Hepatocyte (in vitro differentiated cells): ENCODE results near the gene MAGI1. TPM values are rescaled to one million over a fixed set of nuclear protein-coding genes. Genes with fewer than 3 reads are reported as not detected.
A peak's percentile ranks its signal among the peaks of the same experiment; 100 is the strongest.

Experiments
- DNase-seq: peaks from one replicate; pipeline ENCODE4 v3.0.0-alpha.2; 2016; ENCODE audit warnings: low spot score
- H2AFZ ChIP-seq: fragments of 200-600 bp; sonication (generic); 2 replicates; pipeline ENCODE4 v1.6.0; 2016; ENCODE audit warnings: antibody characterized with exemption, mild to moderate bottlenecking
- H3K27ac ChIP-seq: fragments of 200-600 bp; sonication (generic); 2 replicates; pipeline ENCODE4 v1.5.1; 2016; ENCODE audit warnings: mild to moderate bottlenecking
- H3K27me3 ChIP-seq: fragments of 200-600 bp; sonication (generic); 2 replicates; pipeline ENCODE4 v1.6.1; 2016
- H3K36me3 ChIP-seq: fragments of 200-600 bp; sonication (generic); replicated peaks from 2 replicates; pipeline ENCODE4 v1.5.1; 2016; ENCODE audit warnings: low read depth; ENCODE audit not compliant: insufficient read depth
- H3K4me1 ChIP-seq: fragments of 200-600 bp; sonication (generic); 2 replicates; pipeline ENCODE4 v1.5.1; 2016; ENCODE audit warnings: mild to moderate bottlenecking, moderate library complexity; ENCODE audit not compliant: insufficient read depth
- H3K4me2 ChIP-seq: fragments of 200-600 bp; sonication (generic); 2 replicates; pipeline ENCODE4 v1.6.0; 2016
- H3K4me3 ChIP-seq: fragments of 200-600 bp; sonication (generic); 2 replicates; pipeline ENCODE4 v1.5.1; 2016; ENCODE audit warnings: mild to moderate bottlenecking
- H3K79me2 ChIP-seq: fragments of 200-600 bp; sonication (generic); 2 replicates; pipeline ENCODE4 v1.6.0; 2017; ENCODE audit warnings: mild to moderate bottlenecking
- H3K9me2 ChIP-seq: fragments of 200-600 bp; sonication (generic); replicated peaks from 2 replicates; pipeline ENCODE4 v1.6.0; 2017; ENCODE audit warnings: mild to moderate bottlenecking; ENCODE audit not compliant: insufficient read depth
- H3K9me3 ChIP-seq: fragments of 200-600 bp; sonication (generic); 2 replicates; pipeline ENCODE4 v1.5.1; 2016; ENCODE audit warnings: low read depth, mild to moderate bottlenecking
- H4K20me1 ChIP-seq: fragments of 200-600 bp; sonication (generic); 2 replicates; pipeline ENCODE4 v1.6.0; 2016; ENCODE audit warnings: mild to moderate bottlenecking; ENCODE audit not compliant: insufficient read depth, poor library complexity, severe bottlenecking
- EZH2 ChIP-seq: fragments of 200-600 bp; sonication (generic); IDR thresholded peaks from 2 replicates; pipeline ENCODE4 v1.6.1; 2016; ENCODE audit warnings: antibody characterized with exemption, mild to moderate bottlenecking, borderline replicate concordance
- EZH2phosphoT487 ChIP-seq: fragments of 200-600 bp; sonication (generic); IDR thresholded peaks from one replicate; pipeline ENCODE4 v1.6.1; 2018; ENCODE audit warnings: antibody characterized with exemption, mild to moderate bottlenecking, low read depth, moderate library complexity; ENCODE audit not compliant: unreplicated experiment, severe bottlenecking
- WGBS: methylation state at CpG from one replicate; pipeline ENCODE4 v1.1.6; 2016; ENCODE audit warnings: low lambda C conversion rate; ENCODE audit errors: missing lambda C conversion rate; 5-methylcytosine and 5-hydroxymethylcytosine counted together
- polyA plus RNA-seq: library from polyadenylated mRNA; unstranded; fragments of >200 nt; fragmentation: Nextera tagmentation; extraction: Ambion mirVana; gene quantifications from 2 replicates; pipeline ENCODE4 v1.2.1, GENCODE V29; 2016
- total RNA-seq: library from RNA; depleted of rRNA; stranded (reverse); fragments of >200 nt; gene quantifications from 2 replicates; pipeline ENCODE4 v1.2.3, GENCODE V29; 2014
- TF ChIP-seq, protein P1 (sequence below): fragments of 200-600 bp; sonication (generic); IDR thresholded peaks from 2 replicates; pipeline ENCODE4 v1.5.1; 2016; ENCODE audit warnings: antibody characterized with exemption, mild to moderate bottlenecking; ENCODE audit not compliant: poor library complexity

Gene MAGI1
- total and polyA plus RNA-seq, 2 experiments from 2014 or later, result 26.2 to 43.5 TPM

DNA sequence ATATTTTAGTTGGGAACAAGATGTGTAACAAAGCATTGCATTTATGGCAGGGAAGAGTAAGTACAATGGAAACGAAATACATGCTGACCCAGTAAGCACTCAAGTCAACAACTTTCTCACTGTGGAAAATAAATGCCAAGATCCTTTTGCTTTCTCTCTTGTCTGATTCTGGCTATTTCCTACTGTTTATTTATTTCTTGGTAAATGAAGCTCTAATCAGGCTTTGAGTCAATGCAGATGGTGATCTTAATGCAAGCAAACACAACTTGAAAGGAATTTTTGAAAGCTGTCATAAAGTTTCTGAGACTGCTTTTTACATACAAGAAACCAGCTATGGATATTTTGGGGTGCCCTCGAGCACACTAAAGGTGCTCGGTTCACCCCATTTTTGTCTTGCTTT is 624.8 kb downstream of the MAGI1 start:
- Histone ChIP-seq H3K4me3 (no peak overlapping the region), H3K9me3 (no peaks in the 10 kb centered on the region), H4K20me1 (no peaks in the 10 kb centered on the region), H3K27ac (no peak overlapping the region), H3K4me1 (peaks cover 10% of the 10 kb centered on the region), H3K36me3 (no peaks in the 10 kb centered on the region), H3K4me2 (no peak overlapping the region), H3K9me2 (no peaks in the 10 kb centered on the region), H3K27me3 (no peaks in the 10 kb centered on the region), H2AFZ (no peak overlapping the region), H3K79me2 (no peaks in the 10 kb centered on the region)
- TF ChIP-seq EZH2 (no peak), EZH2phosphoT487 (no peak)
- TF ChIP-seq, protein P1, sequence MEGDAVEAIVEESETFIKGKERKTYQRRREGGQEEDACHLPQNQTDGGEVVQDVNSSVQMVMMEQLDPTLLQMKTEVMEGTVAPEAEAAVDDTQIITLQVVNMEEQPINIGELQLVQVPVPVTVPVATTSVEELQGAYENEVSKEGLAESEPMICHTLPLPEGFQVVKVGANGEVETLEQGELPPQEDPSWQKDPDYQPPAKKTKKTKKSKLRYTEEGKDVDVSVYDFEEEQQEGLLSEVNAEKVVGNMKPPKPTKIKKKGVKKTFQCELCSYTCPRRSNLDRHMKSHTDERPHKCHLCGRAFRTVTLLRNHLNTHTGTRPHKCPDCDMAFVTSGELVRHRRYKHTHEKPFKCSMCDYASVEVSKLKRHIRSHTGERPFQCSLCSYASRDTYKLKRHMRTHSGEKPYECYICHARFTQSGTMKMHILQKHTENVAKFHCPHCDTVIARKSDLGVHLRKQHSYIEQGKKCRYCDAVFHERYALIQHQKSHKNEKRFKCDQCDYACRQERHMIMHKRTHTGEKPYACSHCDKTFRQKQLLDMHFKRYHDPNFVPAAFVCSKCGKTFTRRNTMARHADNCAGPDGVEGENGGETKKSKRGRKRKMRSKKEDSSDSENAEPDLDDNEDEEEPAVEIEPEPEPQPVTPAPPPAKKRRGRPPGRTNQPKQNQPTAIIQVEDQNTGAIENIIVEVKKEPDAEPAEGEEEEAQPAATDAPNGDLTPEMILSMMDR, result no peak
- WGBS, result 73% methylated on average over 3 of the region's 3 CpGs
- DNase-seq, result no peak

DNA sequence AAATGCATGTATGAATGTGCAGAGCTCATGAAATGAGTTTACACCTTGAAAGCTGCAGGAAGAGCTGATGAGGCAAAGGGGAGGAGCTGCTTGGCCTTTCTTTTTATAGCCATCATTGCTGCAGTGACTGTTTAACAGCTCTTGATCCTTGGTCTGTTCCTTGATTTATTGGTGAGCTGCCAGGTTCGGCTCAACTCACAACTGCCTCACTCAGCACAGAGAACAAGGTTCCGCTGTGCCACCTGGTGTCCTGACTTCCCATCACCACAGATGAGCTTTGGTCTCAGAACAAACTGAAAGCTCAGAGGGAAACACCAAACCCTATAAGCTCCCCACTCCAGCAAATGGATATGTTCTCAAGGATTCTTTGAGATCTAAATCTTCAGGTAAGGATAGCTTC is 626.1 kb downstream of the MAGI1 start:
- TF ChIP-seq, protein P1, result peak; percentile 57
- TF ChIP-seq EZH2 (no peak), EZH2phosphoT487 (no peak)
- 45% methylated on average over 2 of the region's 2 CpGs for WGBS
- Histone ChIP-seq H3K79me2 (no peaks in the 10 kb centered on the region), H3K9me2 (no peaks in the 10 kb centered on the region), H3K4me3 (no peak overlapping the region), H3K9me3 (no peaks in the 10 kb centered on the region), H3K36me3 (no peaks in the 10 kb centered on the region), H4K20me1 (no peaks in the 10 kb centered on the region), H3K27ac (no peak overlapping the region), H3K27me3 (no peaks in the 10 kb centered on the region), H3K4me1 (peaks cover 10% of the 10 kb centered on the region), H2AFZ (no peak overlapping the region), H3K4me2 (peak overlapping the region; percentile 46)
- peak; percentile 86 for DNase-seq

DNA sequence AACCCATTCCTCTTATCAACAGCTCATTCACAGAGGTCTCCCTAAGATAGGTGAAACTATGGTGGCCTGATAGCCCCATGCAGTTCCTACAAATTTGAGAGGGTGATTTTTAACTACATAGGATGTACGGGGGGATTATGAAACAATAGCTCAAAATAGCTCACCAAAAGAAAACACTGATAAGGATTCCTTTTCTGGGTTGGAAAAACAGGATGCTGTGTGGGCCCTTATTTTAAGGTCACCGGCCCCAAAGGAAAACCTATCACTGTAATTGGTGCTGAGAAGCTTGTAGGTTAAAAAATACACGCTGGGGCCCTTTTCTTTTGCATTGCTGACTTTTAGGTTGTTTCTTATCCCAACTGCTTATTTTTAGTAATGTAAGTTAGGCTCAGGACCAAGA is 627.4 kb downstream of the MAGI1 start:
- Histone ChIP-seq H4K20me1 (no peaks in the 10 kb centered on the region), H3K27me3 (no peaks in the 10 kb centered on the region), H3K4me1 (peaks cover 10% of the 10 kb centered on the region), H3K9me3 (no peaks in the 10 kb centered on the region), H3K79me2 (no peaks in the 10 kb centered on the region), H3K9me2 (no peaks in the 10 kb centered on the region), H2AFZ (no peak overlapping the region), H3K4me2 (no peak overlapping the region), H3K36me3 (no peaks in the 10 kb centered on the region), H3K4me3 (no peak overlapping the region), H3K27ac (no peak overlapping the region)
- DNase-seq, result no peak
- WGBS, result 51% methylated on average over 3 of the region's 3 CpGs
- no peak for TF ChIP-seq EZH2

DNA sequence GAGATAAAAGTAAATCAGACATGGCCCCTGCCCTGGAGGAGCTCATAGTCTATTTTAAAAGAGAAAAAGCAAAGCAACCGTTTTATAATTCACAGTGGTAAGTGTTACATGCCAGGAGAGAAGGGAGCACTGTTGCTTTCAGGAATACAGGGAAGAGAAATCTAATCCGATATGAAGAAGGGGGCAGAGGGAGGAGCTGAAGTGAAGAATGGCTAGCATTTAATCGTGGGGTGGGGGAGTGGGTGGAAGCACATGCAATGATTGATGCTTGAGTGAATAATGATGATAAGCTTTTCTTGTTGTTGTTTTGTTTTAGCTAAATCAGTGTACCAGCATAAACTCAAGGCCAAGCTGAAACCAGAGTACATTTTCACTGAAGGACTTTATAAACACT is 629.5 kb downstream of the MAGI1 start:
- no peaks in the 10 kb centered on the region for H3K9me2 ChIP-seq
- no peak for DNase-seq
- no peaks in the 10 kb centered on the region for H3K79me2 ChIP-seq
- peaks cover 10% of the 10 kb centered on the region for H3K4me1 ChIP-seq
- no peak overlapping the region for H3K4me3 ChIP-seq
- 78% methylated on average over 3 of the region's 3 CpGs for WGBS
- H3K36me3 ChIP-seq, result no peaks in the 10 kb centered on the region
- no peak overlapping the region for H3K4me2 ChIP-seq
- TF ChIP-seq EZH2 (no peak), EZH2phosphoT487 (no peak)
- TF ChIP-seq, protein P1, result no peak
- H4K20me1 ChIP-seq, result no peaks in the 10 kb centered on the region
- H2AFZ ChIP-seq, result no peak overlapping the region
- H3K27ac ChIP-seq, result no peak overlapping the region
- H3K27me3 ChIP-seq, result no peaks in the 10 kb centered on the region
- H3K9me3 ChIP-seq, result no peaks in the 10 kb centered on the region
